GM12891 (cell line): ENCODE measurements around the gene TMOD3.

Experiments
- DNase-seq: peaks from one replicate; pipeline ENCODE4 v3.0.0; 2011; ENCODE audit warnings: low spot score; ENCODE audit not compliant: insufficient read length
- FAIRE-seq: peaks from 2 replicates; lab custom pipeline; 2011; peaks lifted over from hg19 to GRCh38; lab: Jason Lieb, UNC
- PAX5 ChIP-seq: IDR thresholded peaks from 2 replicates; pipeline ENCODE4 v1.6.1; 2011; ENCODE audit warnings: low read length, moderate library complexity, mild to moderate bottlenecking; ENCODE audit not compliant: insufficient read depth, severe bottlenecking
- POLR2A ChIP-seq: IDR thresholded peaks from 2 replicates; pipeline ENCODE4 v1.6.1; 2011; ENCODE audit warnings: low read depth, low read length, control low read depth
- POLR2AphosphoS5 ChIP-seq: IDR thresholded peaks from 2 replicates; pipeline ENCODE4 v1.6.1; 2011; ENCODE audit warnings: low read depth, low read length, control low read depth
- POU2F2 ChIP-seq: IDR thresholded peaks from 2 replicates; pipeline ENCODE4 v1.6.1; 2011; ENCODE audit warnings: low read depth, mild to moderate bottlenecking, control low read depth, low read length, moderate library complexity
- SPI1 ChIP-seq: IDR thresholded peaks from 2 replicates; pipeline ENCODE4 v1.6.1; 2011; ENCODE audit warnings: low read depth, low read length, control low read depth
- TAF1 ChIP-seq: IDR thresholded peaks from 2 replicates; pipeline ENCODE4 v1.6.1; 2011; ENCODE audit warnings: low read depth, low read length, control low read depth

Gene TMOD3

GRCh38 chr15:51799282-51800252, 29.9 kb upstream of the TMOD3 start:
- DNase-seq (no peak), FAIRE-seq (no peak)
- no peak for TF ChIP-seq POLR2AphosphoS5
- no peak for TF ChIP-seq POU2F2
- no peak for TF ChIP-seq SPI1
- no peak for TF ChIP-seq POLR2A
- no peak for TF ChIP-seq PAX5
- TF ChIP-seq TAF1: no peak

- no peak for DNase-seq
These were observed 28.0 kb upstream of the TMOD3 start for GRCh38 chr15:51801391-51801835.

GRCh38 chr15:51802593-51802992, 26.9 kb upstream of the TMOD3 start:
- no peak for TF ChIP-seq PAX5
- FAIRE-seq: no peak
- no peak for DNase-seq

More at GRCh38 chr15:51801391-51801835, 28.0 kb upstream of the TMOD3 start:
- TF ChIP-seq POU2F2 (no peak), POLR2A (no peak), PAX5 (no peak)
- no peak for FAIRE-seq

GRCh38 chr15:51803965-51804364, 25.5 kb upstream of the TMOD3 start:
- no peak for TF ChIP-seq POLR2AphosphoS5
- TF ChIP-seq TAF1: no peak
- FAIRE-seq: no peak

GRCh38 chr15:51806123-51806522, 23.3 kb upstream of the TMOD3 start:
- TF ChIP-seq SPI1: no peak
- TF ChIP-seq POU2F2: no peak
- no peak for TF ChIP-seq POLR2AphosphoS5
- no peak for TF ChIP-seq POLR2A
- no peak for TF ChIP-seq PAX5
- TF ChIP-seq TAF1: no peak
- FAIRE-seq: peak; percentile 66
- no peak for DNase-seq

More at GRCh38 chr15:51803965-51804364, 25.5 kb upstream of the TMOD3 start:
- no peak for DNase-seq

GRCh38 chr15:51809457-51809856, 20.0 kb upstream of the TMOD3 start:
- TF ChIP-seq POLR2A (no peak), SPI1 (no peak), PAX5 (no peak), POLR2AphosphoS5 (no peak), TAF1 (no peak), POU2F2 (no peak)
- no peak for FAIRE-seq
- DNase-seq: no peak

- no peak for FAIRE-seq
- TF ChIP-seq POU2F2 (no peak), POLR2A (no peak), POLR2AphosphoS5 (no peak), TAF1 (no peak), SPI1 (no peak), PAX5 (no peak)
- DNase-seq: no peak
These were observed 16.9 kb upstream of the TMOD3 start for GRCh38 chr15:51812598-51812997.

- no peak for TF ChIP-seq POLR2AphosphoS5
- TF ChIP-seq TAF1: no peak
- TF ChIP-seq PAX5: no peak
- TF ChIP-seq SPI1: no peak
- no peak for TF ChIP-seq POU2F2
- TF ChIP-seq POLR2A: no peak
- DNase-seq (no peak), FAIRE-seq (no peak)
These were observed 14.8 kb upstream of the TMOD3 start for GRCh38 chr15:51814606-51815005.

GRCh38 chr15:51816611-51817010, 12.8 kb upstream of the TMOD3 start:
- TF ChIP-seq SPI1 (no peak), POU2F2 (no peak), TAF1 (no peak), POLR2A (no peak), POLR2AphosphoS5 (no peak), PAX5 (no peak)
- DNase-seq (no peak), FAIRE-seq (no peak)

- FAIRE-seq (no peak), DNase-seq (no peak)
- TF ChIP-seq POLR2AphosphoS5 (no peak), PAX5 (no peak), POLR2A (no peak), POU2F2 (no peak), SPI1 (no peak), TAF1 (no peak)
These were observed 11.3 kb upstream of the TMOD3 start for GRCh38 chr15:51818150-51818549.

GRCh38 chr15:51825698-51826097, 3.8 kb upstream of the TMOD3 start:
- FAIRE-seq (no peak), DNase-seq (no peak)

More at GRCh38 chr15:51825698-51826097, 3.8 kb upstream of the TMOD3 start:
- TF ChIP-seq TAF1 (no peak), POLR2AphosphoS5 (no peak), PAX5 (no peak), POU2F2 (no peak), POLR2A (no peak), SPI1 (no peak)
